Subcutaneous abdominal adipose tissue (tissue), 5 donors: Measurements from ENCODE around the gene PKLR.
A peak's percentile ranks its signal among the peaks of the same experiment; 100 is the strongest.

ENCODE experiments used
- H3K27ac ChIP-seq: one replicate; pipeline ENCODE4 v1.7.0; 2013; ENCODE audit warnings: low read depth, mild to moderate bottlenecking, inconsistent platforms, low read length, moderate library complexity
- H3K27me3 ChIP-seq, 5 donors: one replicate each; pipeline ENCODE4 v1.7.0; 2013; ENCODE audit warnings: low read length in 5 of 5, inconsistent platforms in 1 of 5; ENCODE audit not compliant: control insufficient read depth in 5 of 5, insufficient read depth in 4 of 5
- H3K36me3 ChIP-seq, 5 donors: one replicate each; pipeline ENCODE4 v1.7.0; 2013; ENCODE audit warnings: low read length in 5 of 5; ENCODE audit not compliant: control insufficient read depth in 5 of 5, insufficient read depth in 5 of 5
- H3K4me1 ChIP-seq, 5 donors: one replicate each; pipeline ENCODE4 v1.7.0; 2013; ENCODE audit warnings: low read length in 5 of 5, mild to moderate bottlenecking in 3 of 5, moderate library complexity in 1 of 5; ENCODE audit not compliant: control insufficient read depth in 5 of 5, insufficient read depth in 5 of 5
- H3K4me3 ChIP-seq, 5 donors: one replicate each; pipeline ENCODE4 v1.7.0; 2013; ENCODE audit warnings: low read length in 5 of 5, low read depth in 1 of 5
- H3K9ac ChIP-seq, 5 donors: one replicate each; pipeline ENCODE4 v1.7.0; 2013; ENCODE audit warnings: low read length in 5 of 5, mild to moderate bottlenecking in 4 of 5, moderate library complexity in 3 of 5
- H3K9me3 ChIP-seq, 5 donors: one replicate each; pipeline ENCODE4 v1.7.0; 2013; ENCODE audit warnings: low read length in 5 of 5; ENCODE audit not compliant: control insufficient read depth in 5 of 5
- donor health status: healthy.
- donor health status: healthy.
- donor health status: healthy.
- donor health status: healthy.
- donor health status: healthy.

Gene PKLR

DNA sequence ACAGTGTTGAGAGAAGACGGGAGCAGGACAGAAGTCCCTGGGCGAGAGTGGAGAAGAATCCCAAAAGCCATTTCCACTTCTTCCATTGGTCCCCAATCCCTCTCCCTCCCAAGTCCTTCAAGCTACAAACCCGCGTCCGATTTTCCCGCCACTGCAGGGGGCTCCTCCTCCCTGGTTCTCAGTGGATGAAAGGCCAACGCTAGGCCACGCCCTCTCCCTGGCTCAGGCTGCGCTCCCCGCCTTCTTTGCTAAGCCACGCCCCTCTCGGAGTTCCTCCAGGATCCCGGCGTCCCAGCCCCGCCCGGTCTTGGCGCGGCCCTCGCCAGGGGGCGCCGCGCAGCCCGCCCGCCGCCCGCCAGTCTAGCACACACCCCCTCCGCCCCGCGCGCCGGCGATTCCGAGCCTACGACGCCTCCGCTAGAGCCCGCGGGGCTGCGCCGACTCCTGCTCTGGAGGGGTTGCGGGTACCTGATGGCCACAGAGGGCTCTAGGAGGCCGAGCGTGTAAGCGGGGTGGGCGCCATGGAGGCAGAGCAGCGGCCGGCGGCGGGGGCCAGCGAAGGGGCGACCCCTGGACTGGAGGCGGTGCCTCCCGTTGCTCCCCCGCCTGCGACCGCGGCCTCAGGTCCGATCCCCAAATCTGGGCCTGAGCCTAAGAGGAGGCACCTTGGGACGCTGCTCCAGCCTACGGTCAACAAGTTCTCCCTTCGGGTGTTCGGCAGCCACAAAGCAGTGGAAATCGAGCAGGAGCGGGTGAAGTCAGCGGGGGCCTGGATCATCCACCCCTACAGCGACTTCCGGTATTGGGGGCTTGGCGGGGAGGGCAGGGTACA lies 24.0 kb downstream of the PKLR start, which contains the start of gene HCN3:
HCN3 (plus strand) TSS at position 394 of the 832 bp plus-strand sequence; CDS start at position 522, 128 bp downstream.
- Histone ChIP-seq H3K4me3 (peak within 1 kb of the TSS; percentile 70 to 79 (median 76)), H3K27me3 (no peaks in the 10 kb centered on the region), H3K27ac (no peak within 1 kb of the TSS), H3K36me3 (no peaks in the 10 kb centered on the region), H3K4me1 (peaks cover 2 to 32% (median 30%) of the 10 kb centered on the region in 5 donors), H3K9ac (peak within 1 kb of the TSS in 4 of 5 donors; percentile 27 to 80 (median 48)), H3K9me3 (no peaks in the 10 kb centered on the region)

GRCh38 chr1:155273343-155274245 lies 27.6 kb downstream of the PKLR start, which contains the start of gene CLK2:
Gene CLK2, minus strand, starts transcription at chr1:155273504. Its CDS starts 2,527 bp downstream, at chr1:155270977.
- no peaks in the 10 kb centered on the region for H3K27me3 ChIP-seq

DNA sequence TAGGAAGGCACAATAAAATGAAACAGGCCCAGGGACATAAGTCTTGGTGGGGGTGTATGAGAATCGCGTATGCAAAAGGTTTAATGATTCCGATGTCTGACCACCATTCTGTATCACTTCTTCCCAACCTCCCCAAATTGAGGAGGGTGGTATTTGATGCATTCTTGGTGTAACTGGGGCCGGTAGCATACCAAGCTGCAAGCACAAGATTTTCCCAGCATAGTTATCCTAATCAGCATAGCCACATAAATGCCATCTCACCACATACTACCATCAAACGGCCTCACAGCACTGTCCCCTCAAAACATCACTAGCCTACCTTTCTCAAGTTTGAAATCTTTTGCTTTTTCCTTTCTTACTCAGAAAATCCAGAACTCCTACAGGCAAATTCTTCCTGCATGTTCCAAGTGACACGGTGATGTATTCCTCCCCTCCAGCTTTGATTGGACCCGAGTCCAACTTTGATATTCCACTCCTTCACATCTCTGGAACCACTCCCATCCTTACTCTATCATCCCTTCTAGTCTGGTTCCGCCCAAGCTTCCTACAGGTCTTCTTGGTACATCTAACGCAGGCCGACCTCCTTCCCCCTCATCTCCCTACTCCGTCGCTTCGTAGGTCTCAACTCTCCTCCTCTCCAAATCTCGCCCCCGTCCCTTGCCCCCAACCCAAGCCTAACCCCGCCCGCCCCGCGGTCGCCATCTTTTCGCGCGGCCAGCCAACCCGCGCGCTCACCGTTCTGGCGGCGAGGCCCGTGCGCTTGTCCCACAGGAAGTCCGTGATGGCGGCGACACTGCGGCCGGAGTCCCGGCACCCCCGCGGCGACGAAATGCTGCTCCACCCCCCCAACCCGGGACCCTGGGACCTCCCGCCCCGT lies 28.5 kb downstream of the PKLR start:
- Histone ChIP-seq H3K9me3 (no peaks in the 10 kb centered on the region), H3K36me3 (peaks cover 6 to 32% (median 29%) of the 10 kb centered on the region in 5 donors), H3K4me3 (peak overlapping the region; percentile 75 to 96 (median 85)), H3K27me3 (no peaks in the 10 kb centered on the region), H3K9ac (peak overlapping the region; percentile 21 to 91 (median 76)), H3K27ac (peak overlapping the region; percentile 53), H3K4me1 (peaks cover 2 to 31% (median 27%) of the 10 kb centered on the region in 5 donors)

More at GRCh38 chr1:155273343-155274245, 27.6 kb downstream of the PKLR start, which contains the start of gene CLK2:
- no peaks in the 10 kb centered on the region for H3K9me3 ChIP-seq
- H3K4me1 ChIP-seq: peaks cover 2 to 39% (median 35%) of the 10 kb centered on the region in 5 donors
- H3K9ac ChIP-seq: peak within 1 kb of the TSS; percentile 73 to 91 (median 77)
- H3K27ac ChIP-seq: peak within 1 kb of the TSS; percentile 53
- peaks cover 4 to 23% (median 21%) of the 10 kb centered on the region in 5 donors for H3K36me3 ChIP-seq
- H3K4me3 ChIP-seq: peak within 1 kb of the TSS; percentile 75 to 96 (median 85)

DNA sequence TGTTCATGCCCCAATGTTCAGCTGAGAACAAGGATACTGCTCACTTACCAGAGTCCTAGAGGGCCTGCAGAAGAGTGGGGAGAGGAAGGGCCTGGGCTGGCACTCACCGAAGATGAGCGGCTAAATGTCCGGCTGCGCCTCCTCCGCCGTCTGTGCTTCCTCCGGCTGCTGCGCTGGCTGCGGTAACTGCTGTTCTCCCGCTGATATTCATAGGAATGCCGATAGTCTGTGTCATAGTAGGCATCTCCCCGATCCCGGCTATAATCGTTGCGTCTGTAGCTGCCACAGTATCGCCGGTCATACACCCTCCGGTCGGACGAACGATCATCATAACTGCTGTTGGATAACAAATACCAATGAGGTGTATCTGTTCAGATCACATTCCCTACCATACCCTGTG lies 31.9 kb downstream of the PKLR start:
- Histone ChIP-seq H3K4me1 (peaks cover 2 to 22% (median 19%) of the 10 kb centered on the region in 5 donors), H3K4me3 (no peak overlapping the region), H3K27me3 (no peaks in the 10 kb centered on the region), H3K9ac (no peak overlapping the region), H3K36me3 (peaks cover 20 to 63% (median 59%) of the 10 kb centered on the region in 5 donors), H3K9me3 (no peaks in the 10 kb centered on the region), H3K27ac (no peak overlapping the region)

GRCh38 chr1:155268630-155269029 lies 32.6 kb downstream of the PKLR start:
- no peak overlapping the region for H3K27ac ChIP-seq
- H3K36me3 ChIP-seq: peaks cover 23 to 71% (median 66%) of the 10 kb centered on the region in 5 donors

DNA sequence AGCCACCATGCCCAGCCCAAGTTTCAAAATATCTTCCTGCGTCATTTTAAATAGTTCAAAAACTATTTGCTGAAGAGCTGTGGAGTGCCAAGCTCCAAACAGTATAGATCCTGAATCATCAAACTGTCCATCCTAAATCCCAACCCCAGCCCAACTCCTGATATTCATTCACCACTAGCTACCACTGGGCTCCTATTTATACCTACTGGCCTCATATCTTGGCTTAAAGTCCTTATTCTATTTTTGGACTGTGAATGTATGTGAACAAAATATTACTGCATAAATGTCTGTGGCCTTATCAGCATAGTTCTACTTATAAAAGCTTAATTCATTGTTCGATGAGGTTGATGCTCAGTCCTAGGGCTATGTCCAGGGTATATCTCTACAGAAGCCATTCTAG lies 33.9 kb downstream of the PKLR start:
- no peaks in the 10 kb centered on the region for H3K9me3 ChIP-seq
- H3K4me1 ChIP-seq: peaks cover 0 to 15% (median 12%) of the 10 kb centered on the region in 5 donors
- H3K9ac ChIP-seq: no peak overlapping the region
- H3K36me3 ChIP-seq: peaks cover 26 to 79% (median 71%) of the 10 kb centered on the region in 5 donors
- no peaks in the 10 kb centered on the region for H3K27me3 ChIP-seq
- no peak overlapping the region for H3K27ac ChIP-seq
- H3K4me3 ChIP-seq: no peak overlapping the region

More at GRCh38 chr1:155268630-155269029, 32.6 kb downstream of the PKLR start:
- Histone ChIP-seq H3K27me3 (no peaks in the 10 kb centered on the region), H3K4me1 (peaks cover 0 to 18% (median 15%) of the 10 kb centered on the region in 5 donors), H3K4me3 (no peak overlapping the region), H3K9me3 (no peaks in the 10 kb centered on the region), H3K9ac (no peak overlapping the region)

GRCh38 chr1:155266553-155266952 lies 34.7 kb downstream of the PKLR start:
- Histone ChIP-seq H3K36me3 (peaks cover 26 to 79% (median 71%) of the 10 kb centered on the region in 5 donors), H3K27me3 (no peaks in the 10 kb centered on the region)

GRCh38 chr1:155263067-155263466 lies 38.2 kb downstream of the PKLR start:
- H3K4me1 ChIP-seq: peaks cover 6 to 24% (median 20%) of the 10 kb centered on the region in 5 donors
- H3K4me3 ChIP-seq: peak overlapping the region in 1 of 5 donors; percentile 90
- no peaks in the 10 kb centered on the region for H3K27me3 ChIP-seq
- peaks cover 25 to 68% (median 53%) of the 10 kb centered on the region in 5 donors for H3K36me3 ChIP-seq
- H3K9ac ChIP-seq: peak overlapping the region in 2 of 5 donors; percentile 97 to 98
- peak overlapping the region; percentile 86 for H3K27ac ChIP-seq
- no peaks in the 10 kb centered on the region for H3K9me3 ChIP-seq

More at GRCh38 chr1:155266553-155266952, 34.7 kb downstream of the PKLR start:
- no peaks in the 10 kb centered on the region for H3K9me3 ChIP-seq
- peaks cover 2 to 12% (median 10%) of the 10 kb centered on the region in 5 donors for H3K4me1 ChIP-seq
- no peak overlapping the region for H3K9ac ChIP-seq
- H3K27ac ChIP-seq: no peak overlapping the region
- H3K4me3 ChIP-seq: no peak overlapping the region
